ENCODE data around the gene SOST. TPM values are rescaled to one million over a fixed set of nuclear protein-coding genes. Genes with fewer than 3 reads are reported as not detected.

SOST gene
- polyA plus RNA-seq, 2 donors: not detected

- Histone ChIP-seq H3K36me3 (ENCODE audit: control insufficient read depth in 2 of 2, insufficient read depth in 2 of 2, low read length in 1 of 2) (peaks cover 4 to 13% of the 10 kb centered on the region in 2 donors), H3K27ac (ENCODE audit: low read depth in 2 of 2, low read length in 1 of 2) (peak within 1 kb of the TSS; percentile 93 to 99), H3K9me3 (ENCODE audit: control insufficient read depth in 2 of 2, insufficient read depth in 1 of 2, low read depth in 1 of 2, low read length in 1 of 2) (no peaks in the 10 kb centered on the region), H3K4me1 (ENCODE audit: control insufficient read depth in 2 of 2, insufficient read depth in 2 of 2, low read length in 1 of 2) (peaks cover 2 to 6% of the 10 kb centered on the region in 2 donors), H3K4me3 (ENCODE audit: low read depth in 1 of 2, low read length in 2 of 2) (peak within 1 kb of the TSS; percentile 69 to 92), H3K27me3 (ENCODE audit: control insufficient read depth in 1 of 2, insufficient read depth in 2 of 2, low read length in 2 of 2) (no peaks in the 10 kb centered on the region)
- WGBS, 2 donors: 0 to 1% methylated on average over 76 to 100 of the region's 100 CpGs
These were observed 19.9 kb upstream of the SOST start, which contains the start of gene DUSP3 for GRCh38 chr17:43778337-43779144. TSS of gene DUSP3 (minus strand) at chr17:43778977. CDS start at chr17:43778924, 53 bp downstream.

GRCh38 chr17:43774304-43775250 is 16.0 kb upstream of the SOST start:
- H3K27me3 ChIP-seq (ENCODE audit: control insufficient read depth in 1 of 2, insufficient read depth in 2 of 2, low read length in 2 of 2): no peaks in the 10 kb centered on the region
- no peak overlapping the region for H3K4me3 ChIP-seq (ENCODE audit: low read depth in 1 of 2, low read length in 2 of 2)
- H3K36me3 ChIP-seq (ENCODE audit: control insufficient read depth in 2 of 2, insufficient read depth in 2 of 2, low read length in 1 of 2): peaks cover 7 to 24% of the 10 kb centered on the region in 2 donors
- WGBS, 2 donors: 91 to 93% methylated on average over 16 of the region's 16 CpGs
- no peak overlapping the region for H3K27ac ChIP-seq (ENCODE audit: low read depth in 2 of 2, low read length in 1 of 2)
- no peaks in the 10 kb centered on the region for H3K9me3 ChIP-seq (ENCODE audit: control insufficient read depth in 2 of 2, insufficient read depth in 1 of 2, low read depth in 1 of 2, low read length in 1 of 2)
- peaks cover 5 to 6% of the 10 kb centered on the region in 2 donors for H3K4me1 ChIP-seq (ENCODE audit: control insufficient read depth in 2 of 2, insufficient read depth in 2 of 2, low read length in 1 of 2)

GRCh38 chr17:43772877-43773648 is 14.5 kb upstream of the SOST start:
- Histone ChIP-seq H3K27ac (ENCODE audit: low read depth in 2 of 2, low read length in 1 of 2) (peak overlapping the region; percentile 56 to 81), H3K36me3 (ENCODE audit: control insufficient read depth in 2 of 2, insufficient read depth in 2 of 2, low read length in 1 of 2) (peaks cover 7 to 34% of the 10 kb centered on the region in 2 donors), H3K9me3 (ENCODE audit: control insufficient read depth in 2 of 2, insufficient read depth in 1 of 2, low read depth in 1 of 2, low read length in 1 of 2) (no peaks in the 10 kb centered on the region), H3K4me1 (ENCODE audit: control insufficient read depth in 2 of 2, insufficient read depth in 2 of 2, low read length in 1 of 2) (peaks cover 6 to 9% of the 10 kb centered on the region in 2 donors), H3K27me3 (ENCODE audit: control insufficient read depth in 1 of 2, insufficient read depth in 2 of 2, low read length in 2 of 2) (no peaks in the 10 kb centered on the region), H3K4me3 (ENCODE audit: low read depth in 1 of 2, low read length in 2 of 2) (no peak overlapping the region)
- 70 to 72% methylated on average over 10 of the region's 10 CpGs for WGBS, 2 donors

GRCh38 chr17:43771463-43771862 is 12.9 kb upstream of the SOST start:
- 90 to 92% methylated on average over 9 of the region's 9 CpGs for WGBS, 2 donors
- peaks cover 3 to 9% of the 10 kb centered on the region in 2 donors for H3K4me1 ChIP-seq (ENCODE audit: control insufficient read depth in 2 of 2, insufficient read depth in 2 of 2, low read length in 1 of 2)
- no peaks in the 10 kb centered on the region for H3K27me3 ChIP-seq (ENCODE audit: control insufficient read depth in 1 of 2, insufficient read depth in 2 of 2, low read length in 2 of 2)
- no peak overlapping the region for H3K4me3 ChIP-seq (ENCODE audit: low read depth in 1 of 2, low read length in 2 of 2)
- H3K27ac ChIP-seq (ENCODE audit: low read depth in 2 of 2, low read length in 1 of 2): no peak overlapping the region
- peaks cover 7 to 41% of the 10 kb centered on the region in 2 donors for H3K36me3 ChIP-seq (ENCODE audit: control insufficient read depth in 2 of 2, insufficient read depth in 2 of 2, low read length in 1 of 2)
- no peaks in the 10 kb centered on the region for H3K9me3 ChIP-seq (ENCODE audit: control insufficient read depth in 2 of 2, insufficient read depth in 1 of 2, low read depth in 1 of 2, low read length in 1 of 2)

- Histone ChIP-seq H3K36me3 (ENCODE audit: control insufficient read depth in 2 of 2, insufficient read depth in 2 of 2, low read length in 1 of 2) (peaks cover 7 to 41% of the 10 kb centered on the region in 2 donors), H3K4me1 (ENCODE audit: control insufficient read depth in 2 of 2, insufficient read depth in 2 of 2, low read length in 1 of 2) (peaks cover 0 to 9% of the 10 kb centered on the region in 2 donors), H3K9me3 (ENCODE audit: control insufficient read depth in 2 of 2, insufficient read depth in 1 of 2, low read depth in 1 of 2, low read length in 1 of 2) (no peaks in the 10 kb centered on the region), H3K27me3 (ENCODE audit: control insufficient read depth in 1 of 2, insufficient read depth in 2 of 2, low read length in 2 of 2) (no peaks in the 10 kb centered on the region), H3K4me3 (ENCODE audit: low read depth in 1 of 2, low read length in 2 of 2) (no peak overlapping the region), H3K27ac (ENCODE audit: low read depth in 2 of 2, low read length in 1 of 2) (no peak overlapping the region)
- 80 to 86% methylated on average over 2 of the region's 2 CpGs for WGBS, 2 donors
These were observed 12.4 kb upstream of the SOST start for GRCh38 chr17:43770957-43771356.

GRCh38 chr17:43769859-43770258 is 11.3 kb upstream of the SOST start:
- Histone ChIP-seq H3K4me1 (ENCODE audit: control insufficient read depth in 2 of 2, insufficient read depth in 2 of 2, low read length in 1 of 2) (peaks cover 0 to 9% of the 10 kb centered on the region in 2 donors), H3K9me3 (ENCODE audit: control insufficient read depth in 2 of 2, insufficient read depth in 1 of 2, low read depth in 1 of 2, low read length in 1 of 2) (no peaks in the 10 kb centered on the region), H3K27ac (ENCODE audit: low read depth in 2 of 2, low read length in 1 of 2) (no peak overlapping the region), H3K27me3 (ENCODE audit: control insufficient read depth in 1 of 2, insufficient read depth in 2 of 2, low read length in 2 of 2) (no peaks in the 10 kb centered on the region), H3K4me3 (ENCODE audit: low read depth in 1 of 2, low read length in 2 of 2) (no peak overlapping the region), H3K36me3 (ENCODE audit: control insufficient read depth in 2 of 2, insufficient read depth in 2 of 2, low read length in 1 of 2) (peaks cover 7 to 38% of the 10 kb centered on the region in 2 donors)
- WGBS, 2 donors: 93 to 94% methylated on average over 11 of the region's 11 CpGs

GRCh38 chr17:43769426-43769825 is 10.8 kb upstream of the SOST start:
- peaks cover 7 to 33% of the 10 kb centered on the region in 2 donors for H3K36me3 ChIP-seq (ENCODE audit: control insufficient read depth in 2 of 2, insufficient read depth in 2 of 2, low read length in 1 of 2)
- peaks cover 0 to 9% of the 10 kb centered on the region in 2 donors for H3K4me1 ChIP-seq (ENCODE audit: control insufficient read depth in 2 of 2, insufficient read depth in 2 of 2, low read length in 1 of 2)
- no peaks in the 10 kb centered on the region for H3K9me3 ChIP-seq (ENCODE audit: control insufficient read depth in 2 of 2, insufficient read depth in 1 of 2, low read depth in 1 of 2, low read length in 1 of 2)
- H3K4me3 ChIP-seq (ENCODE audit: low read depth in 1 of 2, low read length in 2 of 2): no peak overlapping the region
- H3K27ac ChIP-seq (ENCODE audit: low read depth in 2 of 2, low read length in 1 of 2): no peak overlapping the region
- 90 to 91% methylated on average over 16 of the region's 16 CpGs for WGBS, 2 donors
- H3K27me3 ChIP-seq (ENCODE audit: control insufficient read depth in 1 of 2, insufficient read depth in 2 of 2, low read length in 2 of 2): no peaks in the 10 kb centered on the region

- peaks cover 3 to 29% of the 10 kb centered on the region in 2 donors for H3K36me3 ChIP-seq (ENCODE audit: control insufficient read depth in 2 of 2, insufficient read depth in 2 of 2, low read length in 1 of 2)
- 89 to 92% methylated on average over 7 of the region's 7 CpGs for WGBS, 2 donors
- H3K27ac ChIP-seq (ENCODE audit: low read depth in 2 of 2, low read length in 1 of 2): no peak overlapping the region
These were observed 10.4 kb upstream of the SOST start for GRCh38 chr17:43768943-43769342.

GRCh38 chr17:43768382-43768781 is 9.8 kb upstream of the SOST start:
- Histone ChIP-seq H3K27ac (ENCODE audit: low read depth in 2 of 2, low read length in 1 of 2) (no peak overlapping the region), H3K36me3 (ENCODE audit: control insufficient read depth in 2 of 2, insufficient read depth in 2 of 2, low read length in 1 of 2) (peaks cover 1 to 26% of the 10 kb centered on the region in 2 donors), H3K27me3 (ENCODE audit: control insufficient read depth in 1 of 2, insufficient read depth in 2 of 2, low read length in 2 of 2) (no peaks in the 10 kb centered on the region), H3K4me3 (ENCODE audit: low read depth in 1 of 2, low read length in 2 of 2) (no peak overlapping the region), H3K4me1 (ENCODE audit: control insufficient read depth in 2 of 2, insufficient read depth in 2 of 2, low read length in 1 of 2) (peaks cover 0 to 9% of the 10 kb centered on the region in 2 donors), H3K9me3 (ENCODE audit: control insufficient read depth in 2 of 2, insufficient read depth in 1 of 2, low read depth in 1 of 2, low read length in 1 of 2) (no peaks in the 10 kb centered on the region)
- WGBS, 2 donors: 40 to 41% methylated on average over 9 of the region's 9 CpGs

More at GRCh38 chr17:43768943-43769342, 10.4 kb upstream of the SOST start:
- Histone ChIP-seq H3K9me3 (ENCODE audit: control insufficient read depth in 2 of 2, insufficient read depth in 1 of 2, low read depth in 1 of 2, low read length in 1 of 2) (no peaks in the 10 kb centered on the region), H3K4me3 (ENCODE audit: low read depth in 1 of 2, low read length in 2 of 2) (no peak overlapping the region), H3K4me1 (ENCODE audit: control insufficient read depth in 2 of 2, insufficient read depth in 2 of 2, low read length in 1 of 2) (peaks cover 0 to 9% of the 10 kb centered on the region in 2 donors), H3K27me3 (ENCODE audit: control insufficient read depth in 1 of 2, insufficient read depth in 2 of 2, low read length in 2 of 2) (no peaks in the 10 kb centered on the region)
